ENCODE measurements around the gene NADK. TPM values are rescaled to one million over a fixed set of nuclear protein-coding genes. Genes with fewer than 3 reads are reported as not detected.

Gene NADK
- total and polyA plus RNA-seq, 11 donors, result 17.7 to 45.2 (median 23.3) TPM

DNA sequence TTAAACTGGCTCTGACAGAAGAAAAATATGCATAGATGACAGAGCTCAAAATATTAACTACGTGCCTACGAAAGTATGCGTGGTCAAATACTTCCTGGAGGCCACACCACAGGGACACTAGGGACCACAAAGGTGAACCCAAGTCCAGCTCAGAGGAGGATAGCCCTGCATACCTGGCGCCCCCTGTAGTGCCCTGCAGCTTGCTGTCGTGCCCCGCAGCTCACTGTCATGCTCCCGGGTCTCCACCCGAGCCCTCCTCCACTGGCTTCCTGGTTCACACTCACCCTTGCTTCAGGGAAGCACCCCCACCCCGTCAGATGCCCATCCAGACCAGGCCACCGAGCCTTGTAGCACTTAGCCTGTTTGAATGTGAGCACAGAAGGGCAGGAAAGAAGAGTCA is 16.7 kb upstream of the NADK start:
- Histone ChIP-seq H3K9me3 (no peaks in the 10 kb centered on the region), H3K36me3 (peaks cover 0 to 97% (median 87%) of the 10 kb centered on the region in 9 donors), H3K4me1 (peaks cover 0 to 9% (median 6%) of the 10 kb centered on the region in 12 donors), H3K27ac (no peak overlapping the region), H3K27me3 (no peaks in the 10 kb centered on the region), H3K4me3 (no peak overlapping the region)
- DNase-seq (no peak), ATAC-seq (no peak)
- intact Hi-C loops (cut with DNase I), result loop anchor here in 4 of 10 donors (5.0 to 10.0 kb wide), 4 partner anchors 32 to 112 kb away; no protein-coding TSS in a partner anchor
- 91 to 93% (median 92%) methylated on average over 9 to 10 of the region's 10 CpGs for WGBS, 4 donors
- TF ChIP-seq POLR2A (IDR thresholded peaks at IDR 0.05) (no peak), CTCF (IDR thresholded peaks at IDR 0.05) (no peak)

- intact Hi-C loops (cut with DNase I), result loop anchor here in 4 of 10 donors (5.0 to 10.0 kb wide), 4 partner anchors 34 to 114 kb away; no protein-coding TSS in a partner anchor
- Histone ChIP-seq H3K9me3 (no peaks in the 10 kb centered on the region), H3K4me1 (peaks cover 0 to 7% (median 4%) of the 10 kb centered on the region in 12 donors), H3K27ac (no peak overlapping the region), H3K36me3 (peaks cover 0 to 100% (median 100%) of the 10 kb centered on the region in 9 donors), H3K27me3 (no peaks in the 10 kb centered on the region), H3K4me3 (no peak overlapping the region)
- TF ChIP-seq CTCF (IDR thresholded peaks at IDR 0.05), result no peak
- no peak for TF ChIP-seq POLR2A (IDR thresholded peaks at IDR 0.05)
- WGBS, 4 donors, result 90 to 92% (median 91%) methylated on average over 17 of the region's 17 CpGs
- ATAC-seq (no peak), DNase-seq (no peak)
These were observed 15.4 kb upstream of the NADK start for GRCh38 chr1:1793481-1794244.

DNA sequence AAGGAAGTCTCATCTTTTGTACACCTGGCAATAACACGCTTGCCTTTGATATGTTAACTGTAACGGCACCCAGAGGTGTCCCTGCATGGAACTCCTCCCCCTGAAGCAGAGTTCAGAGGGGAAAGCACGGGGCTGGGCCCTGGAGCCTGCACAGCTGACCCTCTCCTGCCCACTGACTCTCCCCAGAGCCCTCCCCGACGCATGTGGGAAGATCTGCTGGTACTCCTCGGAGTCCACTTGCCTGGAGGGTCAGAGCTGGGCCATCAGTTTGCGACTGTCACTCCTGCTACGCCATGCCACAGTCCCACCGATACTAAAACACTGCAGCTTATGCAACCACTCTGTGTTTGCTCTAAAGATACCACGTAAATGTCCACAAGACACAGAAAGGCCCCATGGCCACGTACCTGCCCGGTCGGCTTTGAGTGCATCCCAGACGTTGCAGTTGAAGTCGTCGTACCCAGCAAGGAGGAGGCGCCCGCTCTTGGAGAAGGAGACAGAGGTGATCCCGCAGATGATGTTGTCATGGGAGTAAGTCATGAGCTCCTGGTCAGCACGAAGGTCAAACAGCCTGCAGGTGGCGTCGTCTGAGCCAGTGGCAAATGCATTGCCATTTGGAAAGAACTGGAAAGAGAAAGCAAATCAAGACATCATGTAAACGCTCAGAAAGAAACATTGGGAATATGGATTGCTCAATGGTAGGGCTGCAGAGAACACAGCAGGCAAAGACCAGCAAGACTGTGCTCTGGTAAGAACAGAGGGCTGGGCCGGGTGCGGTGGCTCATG is 10.6 kb upstream of the NADK start:
- Histone ChIP-seq H3K4me1 (peaks cover 5 to 22% (median 11%) of the 10 kb centered on the region in 12 donors), H3K4me3 (no peak overlapping the region), H3K9me3 (no peaks in the 10 kb centered on the region), H3K27ac (peak overlapping the region in 6 of 12 donors; percentile 2 to 32 (median 10)), H3K36me3 (peaks cover 0 to 96% (median 94%) of the 10 kb centered on the region in 9 donors), H3K27me3 (no peaks in the 10 kb centered on the region)
- peak in 7 of 12 donors; percentile 6 to 44 (median 27) for TF ChIP-seq CTCF (IDR thresholded peaks at IDR 0.05)
- TF ChIP-seq POLR2A (IDR thresholded peaks at IDR 0.05), result no peak
- DNase-seq (no peak), ATAC-seq (no peak)
- intact Hi-C loops (cut with DNase I), result loop anchor here in 1 of 10 donors (10.0 kb wide), 1 partner anchor 106 kb away; the partner anchor contains the start of gene GNB1
- WGBS, 4 donors, result 71 to 82% (median 76%) methylated on average over 25 of the region's 25 CpGs
